IMR-90 (cell line): ENCODE measurements around the gene ZNF524. TPM values are rescaled to one million over a fixed set of nuclear protein-coding genes. Genes with fewer than 3 reads are reported as not detected.

Experiments
- ATAC-seq: fragments of 200-7000 bp; cut with Tn5 transposase; 2 replicates; pipeline ENCODE4 v1.9.1; 2020; ENCODE audit warnings: low read depth, mild to moderate bottlenecking, moderate library complexity
- BruUV-seq: library from RNA; stranded (reverse); fragments of 400-500 nt; replicated peaks from 2 replicates; lab custom pipeline; 2021; lab: Mats Ljungman, UMichigan
- CTCF ChIA-PET: fragments of 300-600 bp; formaldehyde crosslinking; extraction: SDS; loops from one replicate; lab custom pipeline; 2021; ENCODE audit warnings: antibody characterized with exemption; lab: Yijun Ruan, JAX
- POLR2A ChIA-PET: fragments of 300-600 bp; sonication (Branson Sonifier 250); formaldehyde crosslinking; loops from one replicate; lab custom pipeline; 2022; ENCODE audit warnings: antibody characterized with exemption; ENCODE audit not compliant: unreplicated experiment; lab: Charles Lee
- DNase-seq: peaks from one replicate; pipeline ENCODE4 v3.0.0; 2013
- H2AFZ ChIP-seq: replicated peaks from 2 replicates; pipeline ENCODE3; 2013; ENCODE audit warnings: low read length, mild to moderate bottlenecking; ENCODE audit not compliant: poor library complexity
- H2AK5ac ChIP-seq: 2 replicates; pipeline ENCODE4 v1.6.1; 2013; ENCODE audit warnings: low read depth, low read length, inconsistent platforms
- H2AK9ac ChIP-seq: replicated peaks from 2 replicates; pipeline ENCODE3; 2013; ENCODE audit warnings: mild to moderate bottlenecking, low read depth, low read length, moderate library complexity; ENCODE audit not compliant: poor library complexity
- H2BK120ac ChIP-seq: 2 replicates; pipeline ENCODE4 v1.6.1; 2013; ENCODE audit warnings: low read depth, low read length, inconsistent platforms
- H2BK15ac ChIP-seq: 3 replicates; pipeline ENCODE4 v1.6.1; 2013; ENCODE audit warnings: low read depth, low read length, inconsistent platforms
- H2BK20ac ChIP-seq: 2 replicates; pipeline ENCODE4 v1.6.1; 2013; ENCODE audit warnings: low read depth, mild to moderate bottlenecking, inconsistent platforms, low read length, moderate library complexity
- H2BK5ac ChIP-seq: 2 replicates; pipeline ENCODE4 v1.6.1; 2013; ENCODE audit warnings: mild to moderate bottlenecking, low read depth, low read length, inconsistent platforms; ENCODE audit not compliant: poor library complexity, severe bottlenecking
- H3K14ac ChIP-seq: replicated peaks from 2 replicates; pipeline ENCODE4 v1.6.1; 2013; ENCODE audit warnings: low read depth, low read length, inconsistent platforms
- H3K18ac ChIP-seq: 2 replicates; pipeline ENCODE4 v1.6.1; 2013; ENCODE audit warnings: low read depth, low read length, control low read depth
- H3K23ac ChIP-seq: 2 replicates; pipeline ENCODE4 v1.6.1; 2013; ENCODE audit warnings: low read depth, low read length, inconsistent platforms
- H3K27ac ChIP-seq: 2 replicates; pipeline ENCODE4 v1.5.1; 2013; ENCODE audit warnings: mild to moderate bottlenecking, control low read depth, low read length; ENCODE audit not compliant: insufficient read depth
- H3K27me3 ChIP-seq: 2 replicates; pipeline ENCODE4 v1.6.1; 2013; ENCODE audit warnings: low read length; ENCODE audit not compliant: control insufficient read depth, insufficient read depth
- H3K36me3 ChIP-seq: 2 replicates; pipeline ENCODE4 v1.6.1; 2013; ENCODE audit warnings: low read length, mixed read lengths; ENCODE audit not compliant: control insufficient read depth, insufficient read depth
- H3K4ac ChIP-seq: 2 replicates; pipeline ENCODE4 v1.6.1; 2013; ENCODE audit warnings: low read depth, low read length, inconsistent platforms
- H3K4me1 ChIP-seq: 2 replicates; pipeline ENCODE4 v1.6.1; 2013; ENCODE audit warnings: low read length, mixed read lengths; ENCODE audit not compliant: control insufficient read depth, insufficient read depth
- H3K4me2 ChIP-seq: 2 replicates; pipeline ENCODE4 v1.6.1; 2013; ENCODE audit warnings: low read depth, mild to moderate bottlenecking, control low read depth, low read length, moderate library complexity
- H3K4me3 ChIP-seq: 2 replicates; pipeline ENCODE4 v1.5.1; 2013; ENCODE audit warnings: low read depth, mild to moderate bottlenecking, control low read depth, low read length, moderate library complexity; ENCODE audit not compliant: insufficient read depth
- H3K56ac ChIP-seq: 2 replicates; pipeline ENCODE4 v1.6.1; 2013; ENCODE audit warnings: low read length, inconsistent platforms; ENCODE audit not compliant: insufficient read depth; ENCODE audit errors: extremely low read depth
- H3K79me1 ChIP-seq, 2 experiments: 2 replicates each; pipeline ENCODE4 v1.6.1; 2013; ENCODE audit warnings: low read length in 2 of 2, inconsistent platforms in 1 of 2, low read depth in 1 of 2
- H3K9ac ChIP-seq: 2 replicates; pipeline ENCODE4 v1.6.1; 2013; ENCODE audit warnings: low read depth, low read length, control low read depth
- H3K9me1 ChIP-seq: 2 replicates; pipeline ENCODE4 v1.6.1; 2013; ENCODE audit warnings: low read length, inconsistent platforms; ENCODE audit not compliant: insufficient read depth
- H3K9me3 ChIP-seq: 2 replicates; pipeline ENCODE4 v1.6.1; 2013; ENCODE audit warnings: low read length; ENCODE audit not compliant: control insufficient read depth, insufficient read depth
- H4K20me1 ChIP-seq: 2 replicates; pipeline ENCODE4 v1.6.1; 2013; ENCODE audit warnings: low read length, inconsistent platforms; ENCODE audit not compliant: insufficient read depth
- H4K5ac ChIP-seq: 2 replicates; pipeline ENCODE4 v1.6.1; 2013; ENCODE audit warnings: mild to moderate bottlenecking, low read depth, low read length, control low read depth
- H4K8ac ChIP-seq, 2 experiments: 2 replicates each; pipeline ENCODE4 v1.6.1; 2013; ENCODE audit warnings: low read depth in 2 of 2, low read length in 2 of 2, control low read depth in 1 of 2, inconsistent platforms in 1 of 2
- H4K91ac ChIP-seq: 2 replicates; pipeline ENCODE4 v1.6.1; 2013; ENCODE audit warnings: low read depth, low read length, inconsistent platforms; ENCODE audit not compliant: insufficient read depth
- ELK1 ChIP-seq: fragments of 150-350 bp; IDR thresholded peaks from 2 replicates; pipeline ENCODE4 v1.6.1; 2016; ENCODE audit warnings: low read depth, mild to moderate bottlenecking, low read length, moderate library complexity, borderline replicate concordance
- FOS ChIP-seq: fragments of 150-350 bp; IDR thresholded peaks from 2 replicates; pipeline ENCODE4 v1.6.1; 2016; ENCODE audit warnings: low read depth, low read length
- POLR2A ChIP-seq: IDR thresholded peaks from 2 replicates; pipeline ENCODE4 v1.6.1; 2012; ENCODE audit warnings: mild to moderate bottlenecking, low read depth, low read length
- RAD21 ChIP-seq: IDR thresholded peaks from 2 replicates; pipeline ENCODE4 v1.6.1; 2012; ENCODE audit warnings: low read length, improper control_type of control experiment
- SMC3 ChIP-seq: fragments of 150-350 bp; IDR thresholded peaks from 2 replicates; pipeline ENCODE4 v1.6.1; 2016; ENCODE audit warnings: low read depth, mild to moderate bottlenecking, antibody characterized with exemption, low read length, moderate library complexity
- WGBS, 2 experiments: methylation state at CpG; one replicate each; pipeline versions ENCODE4 v1.1.5 to v1.1.7; 2013; ENCODE audit warnings: missing lambda C conversion rate in 2 of 2; ENCODE audit not compliant: insufficient read length in 1 of 2; ENCODE audit errors: extremely low coverage in 2 of 2; 5-methylcytosine and 5-hydroxymethylcytosine counted together
- dilution Hi-C: fragments of 300-500 bp; cut with HindIII; formaldehyde crosslinking; loops from one replicate; pipeline ENCODE4 v1.14.3; 2018; ENCODE audit warnings: low sequenced_read_pairs; ENCODE audit not compliant: unreplicated experiment
- in situ Hi-C: fragments of 300-500 bp; cut with MboI; formaldehyde crosslinking; loops from 3 replicates; pipeline ENCODE4 v1.14.3; 2019; ENCODE audit warnings: low sequenced_read_pairs, inconsistent platforms, mixed read lengths
- intact Hi-C: fragments of 100-400 bp; cut with micrococcal nuclease; formaldehyde crosslinking; loops from 2 replicates; pipeline ENCODE4 v1.10.0; 2022
- polyA plus RNA-seq, 3 experiments: library from polyadenylated mRNA; depleted of rRNA; stranded (reverse); fragments of >200 nt; gene quantifications; 2 replicates each; pipeline ENCODE4 v1.2.3, GENCODE V29; 2012; ENCODE audit warnings: low replicate concordance in 1 of 3
- total RNA-seq: library from RNA; depleted of rRNA; stranded (reverse); fragments of >200 nt; gene quantifications from 2 replicates; pipeline ENCODE4 v1.2.3, GENCODE V29; 2012

ZNF524 gene
- total and polyA plus RNA-seq, 2 of the 4 experiments (the other 2 are of a cell fraction) = 2.3 to 6.6 TPM

- H3K4me1 ChIP-seq = peaks cover 9% of the 10 kb centered on the region
- H3K9ac ChIP-seq = no peak overlapping the region
- no peak overlapping the region for H3K4me3 ChIP-seq
- no peak overlapping the region for H3K14ac ChIP-seq
- no peak overlapping the region for H2AFZ ChIP-seq
- peak overlapping the region; percentile 44 for H2AK9ac ChIP-seq
- H4K8ac ChIP-seq = no peak overlapping the region
- peaks cover 26 to 46% of the 10 kb centered on the region in 2 experiments for H3K79me1 ChIP-seq
- 95% methylated on average over 29 of the region's 60 CpGs; no CpG with 5 or more reads in 1 of the 2 experiments for WGBS, 2 experiments
- H3K18ac ChIP-seq = no peak overlapping the region
- intact Hi-C loops (no loop called here), in situ Hi-C loops (no loop called here), dilution Hi-C loops (no loop called here)
- H4K20me1 ChIP-seq = peaks cover 19% of the 10 kb centered on the region; the same call in 1 of the 2 replicates
- TF ChIP-seq FOS = no peak
- TF ChIP-seq ELK1 = no peak
- no peak for TF ChIP-seq POLR2A
- no peak for TF ChIP-seq SMC3
- TF ChIP-seq RAD21 = no peak
- H3K27ac ChIP-seq = no peak overlapping the region
- peaks cover 13% of the 10 kb centered on the region; the same call in 1 of the 2 replicates for H3K9me1 ChIP-seq
- no peaks in the 10 kb centered on the region for H3K9me3 ChIP-seq
- H2BK5ac ChIP-seq = no peak overlapping the region
- no peak overlapping the region for H3K4me2 ChIP-seq
- no TSS peak for BruUV-seq
- H2AK5ac ChIP-seq = no peak overlapping the region; the same call in 1 of the 2 replicates
- no peak overlapping the region for H4K91ac ChIP-seq
- H3K4ac ChIP-seq = no peak overlapping the region
- no peaks in the 10 kb centered on the region for H3K27me3 ChIP-seq
- no peak overlapping the region for H3K56ac ChIP-seq
- ATAC-seq (no peak), DNase-seq (no peak)
- ChIA-PET CTCF (no interaction called here), POLR2A (no interaction called here)
- H3K23ac ChIP-seq = no peak overlapping the region
- H2BK15ac ChIP-seq = no peak overlapping the region
- H2BK20ac ChIP-seq = no peak overlapping the region
- H3K36me3 ChIP-seq = peaks cover 1% of the 10 kb centered on the region; the same call in 1 of the 2 replicates
- H4K5ac ChIP-seq = no peak overlapping the region
- no peak overlapping the region for H2BK120ac ChIP-seq
These were observed 2.3 kb downstream of the ZNF524 start for GRCh38 chr19:55602104-55603001.
